Gastroesophageal sphincter (tissue), 3 donors: Measurements from ENCODE around the gene MSRB1.
"Not testable (repeated sequence)": the region's sequence is repeated elsewhere in the genome, so short reads cannot be mapped to it uniquely, and the experiment has no call there.

Experiments used
- CTCF ChIP-seq, 4 experiments: fragments of 200-600 bp in 2 of 4; fragments of 450-650 bp in 2 of 4; sonication (generic) in 1 of 4; IDR thresholded peaks; one replicate each; pipeline ENCODE4 v1.5.1; 2017 to 2019; ENCODE audit warnings: antibody characterized with exemption in 4 of 4, mild to moderate bottlenecking in 2 of 4, moderate library complexity in 2 of 4
- EP300 ChIP-seq: sonication (generic); formaldehyde crosslinking; IDR thresholded peaks from one replicate; pipeline ENCODE4 v1.6.1; 2017; ENCODE audit warnings: antibody characterized with exemption, mild to moderate bottlenecking
- POLR2A ChIP-seq, 2 donors: fragments of 450-650 bp; IDR thresholded peaks; one replicate each; pipeline ENCODE4 v1.6.1; 2017; ENCODE audit warnings: antibody characterized with exemption in 2 of 2, mild to moderate bottlenecking in 2 of 2, moderate library complexity in 1 of 2

GRCh38 chr16:1962161-1963153 is 19.5 kb upstream of the MSRB1 start:
- TF ChIP-seq CTCF (IDR thresholded peaks at IDR 0.05); POLR2A (IDR thresholded peaks at IDR 0.05); EP300: not testable (repeated sequence)
